Type B pancreatic cell (in vitro differentiated cells): Measurements from ENCODE around the gene NEGR1. TPM values are rescaled to one million over a fixed set of nuclear protein-coding genes. Genes with fewer than 3 reads are reported as not detected.

Experiments used
- DNase-seq: peaks from one replicate; pipeline ENCODE4 v3.0.0; 2021; ENCODE audit warnings: mixed read lengths; ENCODE audit not compliant: unreplicated experiment; ENCODE audit errors: extremely low spot score
- H3K27ac Mint-ChIP-seq: 2 replicates; pipeline ENCODE4 v1.8.0; 2021; ENCODE audit warnings: mild to moderate bottlenecking, mixed read lengths
- H3K27me3 Mint-ChIP-seq: 2 replicates; pipeline ENCODE4 v1.8.0; 2021; ENCODE audit warnings: mixed read lengths
- H3K36me3 Mint-ChIP-seq: 2 replicates; pipeline ENCODE4 v1.8.0; 2021; ENCODE audit warnings: mixed read lengths
- H3K4me1 Mint-ChIP-seq: one replicate; pipeline ENCODE4 v1.8.0; 2021; ENCODE audit warnings: mixed read lengths; ENCODE audit not compliant: unreplicated experiment
- H3K4me3 Mint-ChIP-seq: 2 replicates; pipeline ENCODE4 v1.8.0; 2021; ENCODE audit warnings: mild to moderate bottlenecking, mixed read lengths
- H3K9me3 Mint-ChIP-seq: 2 replicates; pipeline ENCODE4 v1.8.0; 2021; ENCODE audit warnings: mixed read lengths
- total RNA-seq: library from RNA; stranded (reverse); gene quantifications from 2 replicates; pipeline ENCODE4 v1.2.1, GENCODE V29; 2021; ENCODE audit warnings: low replicate concordance
- TF ChIP-seq, protein P1 (sequence below): fragments of 200-600 bp; sonication (generic); conservative IDR thresholded peaks from 2 replicates; pipeline ENCODE4 v1.5.0; 2021; ENCODE audit warnings: antibody characterized with exemption, mild to moderate bottlenecking

Gene NEGR1
- total RNA-seq, 1 donor from 2014 or later: 22.5 TPM

DNA sequence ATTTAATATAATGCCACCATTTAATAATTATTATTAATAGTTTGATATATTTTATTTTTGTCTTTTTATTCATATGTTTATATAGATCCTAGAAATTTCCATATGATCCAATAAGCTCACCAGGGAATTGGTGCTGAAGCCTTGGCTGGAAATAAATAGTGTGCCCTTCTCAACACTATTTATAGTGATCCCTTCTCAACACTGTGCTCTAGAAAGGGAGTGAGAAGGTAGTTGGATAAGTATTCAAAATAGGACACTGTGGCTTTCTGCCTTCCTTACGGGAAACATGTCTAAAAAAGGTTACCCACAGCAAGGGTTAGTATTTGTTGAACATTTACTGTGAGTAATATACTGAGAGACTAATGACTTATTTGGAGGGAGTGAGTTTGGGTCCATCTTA lies 496.1 kb downstream of the NEGR1 start:
- DNase-seq: no peak
- H3K27ac Mint-ChIP-seq: no peak overlapping the region
- peaks cover 5% of the 10 kb centered on the region for H3K9me3 Mint-ChIP-seq
- H3K27me3 Mint-ChIP-seq: no peaks in the 10 kb centered on the region
- H3K4me1 Mint-ChIP-seq: peaks cover 4% of the 10 kb centered on the region
- H3K36me3 Mint-ChIP-seq: no peaks in the 10 kb centered on the region
- TF ChIP-seq, protein P1, sequence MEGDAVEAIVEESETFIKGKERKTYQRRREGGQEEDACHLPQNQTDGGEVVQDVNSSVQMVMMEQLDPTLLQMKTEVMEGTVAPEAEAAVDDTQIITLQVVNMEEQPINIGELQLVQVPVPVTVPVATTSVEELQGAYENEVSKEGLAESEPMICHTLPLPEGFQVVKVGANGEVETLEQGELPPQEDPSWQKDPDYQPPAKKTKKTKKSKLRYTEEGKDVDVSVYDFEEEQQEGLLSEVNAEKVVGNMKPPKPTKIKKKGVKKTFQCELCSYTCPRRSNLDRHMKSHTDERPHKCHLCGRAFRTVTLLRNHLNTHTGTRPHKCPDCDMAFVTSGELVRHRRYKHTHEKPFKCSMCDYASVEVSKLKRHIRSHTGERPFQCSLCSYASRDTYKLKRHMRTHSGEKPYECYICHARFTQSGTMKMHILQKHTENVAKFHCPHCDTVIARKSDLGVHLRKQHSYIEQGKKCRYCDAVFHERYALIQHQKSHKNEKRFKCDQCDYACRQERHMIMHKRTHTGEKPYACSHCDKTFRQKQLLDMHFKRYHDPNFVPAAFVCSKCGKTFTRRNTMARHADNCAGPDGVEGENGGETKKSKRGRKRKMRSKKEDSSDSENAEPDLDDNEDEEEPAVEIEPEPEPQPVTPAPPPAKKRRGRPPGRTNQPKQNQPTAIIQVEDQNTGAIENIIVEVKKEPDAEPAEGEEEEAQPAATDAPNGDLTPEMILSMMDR: no peak
- H3K4me3 Mint-ChIP-seq: no peak overlapping the region

DNA sequence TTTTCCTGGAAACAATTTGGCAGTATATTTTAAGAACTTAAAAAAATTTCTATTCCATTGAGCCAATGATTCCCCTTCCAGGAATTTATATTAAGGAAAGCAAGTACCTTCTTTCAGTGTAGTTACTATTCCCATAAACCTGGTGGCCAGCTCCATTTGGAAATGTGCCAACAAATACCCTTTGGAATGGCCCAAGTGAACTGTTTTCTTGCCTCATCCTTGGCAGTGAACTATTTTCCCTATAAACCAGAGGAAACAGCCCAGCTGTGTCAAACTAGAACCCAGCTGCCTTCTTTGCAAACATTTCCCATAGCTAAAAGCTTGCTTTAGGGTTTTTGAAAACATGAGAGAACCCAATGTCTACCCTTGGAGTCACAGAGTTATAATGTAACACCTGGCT lies 496.9 kb downstream of the NEGR1 start:
- H3K27me3 Mint-ChIP-seq: no peaks in the 10 kb centered on the region
- no peaks in the 10 kb centered on the region for H3K36me3 Mint-ChIP-seq
- no peaks in the 10 kb centered on the region for H3K4me1 Mint-ChIP-seq
- no peaks in the 10 kb centered on the region for H3K9me3 Mint-ChIP-seq
- H3K27ac Mint-ChIP-seq: no peak overlapping the region
- TF ChIP-seq, protein P1: no peak
- H3K4me3 Mint-ChIP-seq: no peak overlapping the region
- DNase-seq: no peak

DNA sequence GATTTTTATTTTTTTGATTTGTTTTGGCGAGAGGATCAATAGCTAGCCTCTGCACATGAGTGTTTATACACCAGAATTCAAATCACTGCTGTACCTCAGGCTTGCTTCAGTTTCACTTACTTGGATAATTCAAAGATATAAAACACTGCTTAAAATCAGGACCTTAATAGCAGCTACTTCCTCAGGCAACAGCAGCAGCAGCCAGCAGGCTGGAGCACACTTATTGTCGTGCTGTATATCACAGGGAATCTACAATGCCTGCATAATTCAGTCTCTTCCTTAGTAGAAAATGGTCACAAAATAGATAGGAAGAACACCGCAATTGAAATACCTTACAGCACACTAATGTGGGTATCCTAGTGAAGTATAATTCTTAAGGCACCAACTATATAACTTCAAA lies 497.3 kb downstream of the NEGR1 start:
- Mint-ChIP-seq H3K27me3 (no peaks in the 10 kb centered on the region), H3K9me3 (no peaks in the 10 kb centered on the region), H3K27ac (no peak overlapping the region), H3K4me3 (no peak overlapping the region), H3K36me3 (no peaks in the 10 kb centered on the region), H3K4me1 (no peaks in the 10 kb centered on the region)
- TF ChIP-seq, protein P1: no peak
- DNase-seq: no peak

DNA sequence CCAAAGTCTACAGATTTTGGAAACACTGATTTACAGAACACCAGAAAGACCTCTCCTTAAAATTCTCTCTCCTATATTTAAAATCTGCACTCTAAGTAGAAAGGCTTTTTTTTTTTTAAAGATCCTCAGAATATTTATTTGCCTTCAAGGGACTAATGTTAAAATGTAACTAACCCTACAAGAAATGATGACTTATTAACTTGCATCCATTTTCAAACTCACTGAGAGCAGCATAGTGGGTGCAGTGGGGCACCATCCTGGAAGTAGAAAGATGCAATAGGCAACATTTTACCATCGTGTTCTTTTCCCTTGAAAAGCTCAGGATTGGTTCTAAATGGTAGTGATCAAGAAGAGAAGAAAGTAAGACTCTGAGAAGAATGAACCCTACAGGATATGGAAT lies 498.1 kb downstream of the NEGR1 start:
- H3K27me3 Mint-ChIP-seq: no peaks in the 10 kb centered on the region

DNA sequence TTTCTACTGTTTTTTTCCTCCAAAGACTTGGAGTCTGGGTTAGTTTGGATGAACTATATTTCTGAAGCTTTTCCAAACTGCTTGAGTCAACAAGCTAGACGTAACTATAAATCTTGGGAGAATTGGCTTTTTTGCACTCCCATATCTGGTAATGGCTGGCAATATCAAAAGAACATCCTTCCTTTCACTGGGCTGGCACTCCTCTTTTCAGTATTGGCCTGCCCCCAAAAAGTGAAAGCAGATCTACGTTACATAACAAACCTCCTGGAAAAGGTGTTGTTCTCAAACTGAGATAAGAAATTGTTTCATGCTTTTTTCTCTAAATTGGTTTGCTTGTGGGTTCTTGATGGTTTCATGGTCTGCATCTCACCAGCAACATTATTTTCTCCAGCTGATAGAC lies 499.3 kb downstream of the NEGR1 start:
- TF ChIP-seq, protein P1: no peak
- no peak for DNase-seq
- no peaks in the 10 kb centered on the region for H3K9me3 Mint-ChIP-seq
- no peak overlapping the region for H3K4me3 Mint-ChIP-seq
- no peaks in the 10 kb centered on the region for H3K4me1 Mint-ChIP-seq
- H3K36me3 Mint-ChIP-seq: no peaks in the 10 kb centered on the region
- H3K27me3 Mint-ChIP-seq: no peaks in the 10 kb centered on the region
- no peak overlapping the region for H3K27ac Mint-ChIP-seq

More for the DNA sequence above, 498.1 kb downstream of the NEGR1 start:
- no peaks in the 10 kb centered on the region for H3K4me1 Mint-ChIP-seq
- no peaks in the 10 kb centered on the region for H3K9me3 Mint-ChIP-seq
- DNase-seq: no peak
- TF ChIP-seq, protein P1: no peak
- H3K27ac Mint-ChIP-seq: no peak overlapping the region
- H3K4me3 Mint-ChIP-seq: no peak overlapping the region
- H3K36me3 Mint-ChIP-seq: no peaks in the 10 kb centered on the region

DNA sequence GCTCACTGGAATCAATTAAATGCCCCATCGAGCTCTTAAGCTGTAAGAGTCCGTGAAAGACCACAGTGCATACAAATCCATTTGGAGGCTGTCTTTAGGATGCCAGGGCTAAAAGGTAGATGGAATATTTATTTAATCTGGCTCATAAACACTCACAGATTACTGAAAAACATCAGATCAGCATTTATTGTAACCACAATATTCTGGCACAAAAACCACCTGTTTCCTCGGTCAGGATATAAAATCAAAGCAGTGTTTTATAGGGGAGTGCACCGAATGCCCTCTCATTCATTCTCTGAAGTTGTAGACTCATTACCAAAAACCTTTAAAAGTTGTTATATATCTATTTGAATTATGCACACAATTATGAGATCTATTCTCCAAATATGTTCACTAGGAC lies 500.9 kb downstream of the NEGR1 start:
- no peaks in the 10 kb centered on the region for H3K27me3 Mint-ChIP-seq
- no peaks in the 10 kb centered on the region for H3K4me1 Mint-ChIP-seq
- no peak overlapping the region for H3K4me3 Mint-ChIP-seq
- H3K36me3 Mint-ChIP-seq: no peaks in the 10 kb centered on the region
- no peak for DNase-seq
- H3K9me3 Mint-ChIP-seq: no peaks in the 10 kb centered on the region
- TF ChIP-seq, protein P1: no peak
- no peak overlapping the region for H3K27ac Mint-ChIP-seq
